Germinal center (tissue), 1 donor: ENCODE data around the gene CIB2.

Experiments
- DNase-seq: peaks from one replicate; pipeline ENCODE4 v3.0.0; 2012; ENCODE audit warnings: mixed read lengths, low spot score

CIB2 gene

DNA sequence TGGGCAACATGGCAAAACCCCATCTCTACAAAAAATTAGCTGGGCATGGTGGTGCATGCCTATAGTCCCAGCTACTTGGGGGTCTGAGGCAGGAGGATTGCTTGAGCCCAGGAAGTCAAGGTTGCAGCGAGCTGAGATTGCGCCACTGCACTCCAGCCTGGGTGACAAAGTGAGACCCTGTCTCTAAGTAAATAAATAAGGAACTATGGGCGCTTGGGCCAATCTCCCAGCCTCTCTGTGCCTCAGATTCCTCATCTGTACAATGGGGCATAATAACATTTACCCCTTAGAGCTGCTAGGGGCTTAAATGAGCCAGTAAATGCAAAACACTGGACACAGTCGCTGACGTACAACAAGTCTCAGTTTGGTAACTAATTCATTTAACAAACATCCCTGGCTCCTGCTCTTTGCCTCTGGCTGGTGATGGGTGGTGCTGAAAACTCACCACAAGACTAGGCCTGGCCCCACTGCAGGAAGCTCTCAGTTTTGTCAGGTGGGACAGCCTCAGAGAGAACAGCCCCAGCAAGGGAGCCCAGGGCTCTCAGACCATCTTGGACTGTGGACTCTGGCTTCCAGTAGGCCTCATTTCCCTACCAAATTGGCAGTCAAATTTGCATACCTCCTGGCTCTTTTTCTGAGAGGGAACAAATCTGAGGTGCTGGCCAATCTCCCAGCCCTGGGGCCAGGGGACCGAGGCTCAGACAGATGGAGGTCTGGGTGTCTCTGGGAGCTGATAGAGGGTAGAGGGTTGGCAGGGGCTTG lies 47.4 kb downstream of the CIB2 start:
- DNase-seq: no peak

GRCh38 chr15:78083186-78083585 lies 48.1 kb downstream of the CIB2 start:
- DNase-seq: no peak

DNA sequence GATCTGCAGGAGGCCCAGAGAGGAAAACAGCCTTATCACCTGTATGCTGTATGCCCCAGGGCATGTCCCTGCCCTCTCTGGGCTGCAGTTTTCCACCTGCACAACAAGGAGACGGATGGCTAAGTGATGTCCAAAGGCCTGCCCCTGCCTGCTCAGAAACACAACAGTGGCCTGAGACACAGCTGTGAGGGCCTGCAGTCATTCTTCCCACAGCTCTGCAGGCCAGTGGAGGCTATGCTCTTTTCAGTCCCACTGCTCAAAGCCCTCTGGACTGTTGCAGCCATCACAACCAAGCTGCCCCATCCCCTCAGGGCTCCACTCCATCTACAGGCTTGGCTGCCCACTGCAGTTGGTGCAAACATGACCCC lies 48.5 kb downstream of the CIB2 start:
- DNase-seq: no peak

DNA sequence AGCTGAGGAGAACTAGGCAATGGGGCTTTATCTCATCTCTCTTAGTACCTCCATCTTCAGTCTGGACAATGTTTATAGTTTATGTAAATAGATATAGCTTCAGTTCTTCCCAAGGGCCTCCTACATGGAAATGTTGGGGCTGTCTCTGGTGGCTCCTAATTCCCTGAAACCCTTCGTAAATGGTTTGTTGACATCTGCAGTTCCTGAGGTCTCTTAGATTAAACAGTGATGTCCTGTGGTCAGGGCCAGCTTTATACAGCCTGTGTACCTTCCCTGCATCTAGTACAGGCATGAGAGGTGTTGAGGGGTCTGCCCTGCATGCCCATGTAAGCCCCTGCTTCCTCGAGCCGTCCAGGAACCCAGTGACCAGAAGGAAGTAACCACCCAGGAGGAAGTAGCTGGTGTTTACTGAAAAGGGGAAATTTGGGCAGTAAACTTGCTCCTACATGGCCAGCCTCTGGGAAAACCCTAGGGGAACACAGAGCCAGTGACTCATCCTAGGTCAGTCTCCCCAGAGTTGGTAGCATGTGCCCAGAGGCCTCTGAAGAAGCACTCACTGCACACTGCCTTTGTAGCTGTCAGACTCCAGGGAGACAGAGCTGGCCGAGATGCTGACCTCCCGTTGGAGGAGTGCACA lies 49.0 kb downstream of the CIB2 start:
- DNase-seq: no peak

- DNase-seq: no peak
Observed at GRCh38 chr15:78080088-78080460, 51.2 kb downstream of the CIB2 start.

GRCh38 chr15:78079298-78080087 lies 51.8 kb downstream of the CIB2 start:
- no peak for DNase-seq

- DNase-seq: no peak
Observed at GRCh38 chr15:78077871-78078210, 53.4 kb downstream of the CIB2 start.

GRCh38 chr15:78077053-78077870 lies 54.0 kb downstream of the CIB2 start, which contains the start of gene TBC1D2B:
TBC1D2B (minus strand) TSS chr15:78077711; CDS start chr15:78077652, 59 bp downstream.
- DNase-seq: peak; percentile 78

DNA sequence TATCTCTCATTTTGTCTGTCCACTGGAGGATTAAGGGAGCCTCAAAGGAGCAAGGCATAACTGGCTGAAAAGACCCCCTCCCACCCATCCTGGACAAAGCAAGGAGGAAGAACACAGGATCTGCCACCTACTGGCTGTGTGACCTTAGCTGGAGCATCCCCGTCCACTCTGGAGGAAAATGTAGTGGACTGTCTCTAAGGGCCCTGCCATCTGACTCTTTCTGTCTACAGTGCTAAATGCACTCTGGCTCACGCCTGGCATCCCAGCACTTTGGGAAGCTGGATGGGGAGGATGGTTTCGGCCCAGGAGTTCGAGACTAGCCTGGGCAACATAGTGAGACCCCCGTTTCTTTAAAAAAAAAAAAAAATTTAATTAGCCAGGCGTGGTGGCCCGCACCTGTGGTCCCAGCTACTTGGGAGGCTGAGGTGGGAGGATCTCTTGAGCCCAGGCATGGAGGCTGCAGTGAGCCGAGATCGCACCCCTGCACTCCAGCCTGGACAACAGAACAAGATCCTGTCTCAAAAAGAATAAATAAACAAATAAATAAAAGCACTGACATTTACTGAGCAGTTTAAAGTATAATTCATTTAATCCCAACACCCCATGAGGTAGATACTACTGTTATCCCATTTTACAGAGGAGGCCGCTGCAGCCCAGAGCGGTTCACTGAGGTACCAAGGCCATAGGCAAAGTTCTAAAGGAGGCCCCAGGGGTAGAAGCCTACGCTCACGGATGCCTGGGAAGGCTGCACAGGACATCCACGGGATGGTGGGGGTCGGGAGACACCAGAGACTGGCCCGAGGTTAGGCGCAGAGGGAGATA lies 54.8 kb downstream of the CIB2 start:
- no peak for DNase-seq

- DNase-seq: no peak
Observed at GRCh38 chr15:78075490-78076230, 55.6 kb downstream of the CIB2 start.

- no peak for DNase-seq
Observed at GRCh38 chr15:78073046-78073787, 58.0 kb downstream of the CIB2 start.

DNA sequence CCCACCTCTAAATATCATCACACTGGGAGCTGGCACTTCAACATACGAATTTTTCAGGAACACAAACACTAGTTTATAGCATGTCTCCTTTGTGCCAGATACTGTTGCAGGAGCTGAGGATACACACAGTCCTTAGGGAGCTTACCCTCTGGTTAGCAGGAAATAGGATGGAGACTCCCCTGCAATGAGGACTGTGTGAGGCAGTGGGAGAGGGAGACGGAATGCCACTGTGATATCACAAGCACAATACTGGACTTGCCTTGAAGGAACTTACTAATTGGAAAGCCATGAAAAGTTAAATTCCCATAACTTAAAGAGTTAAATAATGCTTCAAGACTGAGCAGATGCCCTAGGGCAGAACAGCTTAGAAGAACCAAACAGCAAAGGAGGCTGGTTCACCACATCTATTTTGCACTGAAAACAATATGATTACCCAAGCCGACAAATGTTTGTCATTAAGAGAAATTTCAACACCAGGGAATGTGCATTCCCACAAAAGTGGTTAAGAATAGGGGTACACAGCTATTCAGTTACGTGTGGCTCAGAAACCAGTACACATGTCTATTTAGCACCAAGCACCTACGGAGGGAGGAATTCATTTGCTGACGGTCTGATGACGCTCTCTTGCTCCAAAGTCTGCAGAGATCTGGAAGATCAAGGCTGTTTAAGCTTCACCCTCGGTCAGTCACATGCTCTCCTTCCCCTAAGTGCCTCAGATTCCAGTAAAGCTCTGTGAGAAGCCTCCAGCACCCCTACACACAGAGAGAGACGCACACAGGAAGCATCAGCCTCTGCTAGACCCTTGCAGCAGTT lies 59.0 kb downstream of the CIB2 start:
- DNase-seq: no peak

DNA sequence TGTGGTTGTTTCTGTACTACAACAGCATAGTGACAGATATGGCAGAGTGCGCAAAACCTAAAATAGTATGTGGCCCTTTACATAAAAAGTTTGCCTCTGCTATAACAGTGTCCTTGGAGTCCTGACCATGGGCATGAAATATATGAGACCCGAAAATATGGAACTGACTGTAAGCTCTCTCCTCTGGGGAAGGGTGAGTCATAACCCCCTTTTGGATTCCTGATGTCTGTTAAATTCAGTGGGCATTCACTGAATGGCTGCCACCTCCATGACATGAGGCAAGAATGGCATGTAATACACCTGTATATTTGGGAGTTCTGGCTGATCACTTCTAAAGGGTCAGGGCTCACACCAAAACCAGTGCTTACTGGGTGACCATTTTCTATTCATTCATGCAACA lies 59.9 kb downstream of the CIB2 start:
- DNase-seq: no peak

GRCh38 chr15:78070049-78070700 lies 61.1 kb downstream of the CIB2 start:
- DNase-seq: no peak

GRCh38 chr15:78069462-78070029 lies 61.7 kb downstream of the CIB2 start:
- DNase-seq: no peak

DNA sequence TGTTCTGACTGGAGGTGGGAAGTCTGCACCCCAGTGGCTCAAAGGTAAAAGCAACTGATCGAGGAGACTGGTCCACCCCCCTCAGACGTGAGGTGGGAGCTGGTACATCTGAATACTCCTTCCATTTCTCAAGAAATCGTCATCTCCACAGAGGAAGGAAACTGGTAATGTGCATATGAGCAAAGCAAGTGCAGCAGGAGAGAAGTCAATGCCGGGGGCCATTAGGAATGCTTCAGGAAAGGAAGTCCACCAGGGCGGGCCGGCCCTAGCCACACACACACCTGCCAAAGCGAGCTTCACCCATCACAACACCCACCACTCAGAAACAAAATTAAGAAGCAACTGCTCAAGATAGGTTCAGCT lies 62.2 kb downstream of the CIB2 start:
- DNase-seq: no peak

DNA sequence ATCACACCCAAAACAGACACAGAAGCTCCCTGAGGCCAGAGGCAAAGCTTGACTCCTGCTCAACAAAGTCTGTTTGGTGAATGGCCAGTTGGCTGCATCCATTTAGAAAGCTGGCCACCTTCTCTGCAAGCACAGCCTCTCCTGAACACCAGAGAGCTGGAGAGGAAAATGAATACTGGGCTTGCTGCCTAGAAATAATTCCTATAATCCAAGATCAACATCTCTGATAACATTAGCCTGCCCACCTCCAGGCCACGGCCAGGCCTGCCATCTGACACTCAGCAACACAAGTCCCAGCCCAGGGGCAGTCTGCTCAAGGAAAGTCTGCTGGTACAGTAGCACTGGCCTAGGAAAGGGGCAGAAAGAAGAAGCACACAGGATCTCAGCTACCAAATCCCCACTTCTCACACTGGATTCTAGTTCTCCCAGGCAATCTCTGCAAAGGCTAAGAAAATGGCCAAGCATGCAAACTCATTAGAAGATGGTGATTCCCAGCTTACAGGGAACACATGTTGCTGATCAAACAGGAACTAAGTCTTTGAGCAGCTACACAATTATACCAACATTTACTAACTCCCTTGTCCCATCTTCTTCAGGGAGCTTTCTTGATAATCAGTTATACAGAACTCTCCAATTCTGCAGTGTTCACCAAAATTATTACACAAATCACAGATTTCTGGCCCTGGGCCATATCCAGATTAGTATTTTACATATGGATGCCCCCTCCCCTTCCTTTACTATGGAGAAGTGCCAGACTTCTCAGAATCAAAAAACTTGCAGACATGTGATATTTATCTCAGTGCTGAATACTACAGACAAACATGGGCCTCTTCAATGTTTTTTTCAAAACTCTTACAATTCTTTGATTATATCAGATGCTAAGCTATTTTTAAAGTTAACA lies 63.7 kb downstream of the CIB2 start:
- no peak for DNase-seq
